Measurements from ENCODE around the gene ZNF616.
A peak's percentile ranks its signal among the peaks of the same experiment; 100 is the strongest.

Gene ZNF616

GRCh38 chr19:52139252-52140031 is at the start of gene ZNF616:
TSS of gene ZNF616 (minus strand) at chr19:52139938. CDS start at chr19:52130512, 9,426 bp downstream.
- peak within 1 kb of the TSS; percentile 85 for H3K9ac ChIP-seq (ENCODE audit: low read length)
- H3K27ac ChIP-seq (ENCODE audit: low read depth, low read length), result peak within 1 kb of the TSS; percentile 45; the same call in 1 of the 2 replicates
- H3K27me3 ChIP-seq (ENCODE audit: control insufficient read depth, insufficient read depth, low read length), result no peaks in the 10 kb centered on the region

GRCh38 chr19:52188822-52189734 is 49.3 kb upstream of the ZNF616 start:
- H3K27me3 ChIP-seq (ENCODE audit: control insufficient read depth, insufficient read depth, low read length), result no peaks in the 10 kb centered on the region
- peak overlapping the region; percentile 69 for H3K4me3 ChIP-seq (ENCODE audit: low read depth, low read length)
- H3K36me3 ChIP-seq (ENCODE audit: control insufficient read depth, insufficient read depth, low read length), result peaks cover 9% of the 10 kb centered on the region

More at GRCh38 chr19:52139252-52140031, at the start of gene ZNF616:
- Histone ChIP-seq H3K4me1 (ENCODE audit: control insufficient read depth, insufficient read depth, low read length) (0 out of 2 replicates have a peak, but pooled peaks cover 4% of the 10 kb centered on the region), H3K9me3 (ENCODE audit: control insufficient read depth, insufficient read depth, low read depth, low read length) (peaks cover 38% of the 10 kb centered on the region), H3K4me3 (ENCODE audit: low read depth, low read length) (peak within 1 kb of the TSS; percentile 83), H3K36me3 (ENCODE audit: control insufficient read depth, insufficient read depth, low read length) (peaks cover 16% of the 10 kb centered on the region)

GRCh38 chr19:52187407-52187806 is 47.7 kb upstream of the ZNF616 start:
- no peaks in the 10 kb centered on the region for H3K36me3 ChIP-seq (ENCODE audit: control insufficient read depth, insufficient read depth, low read length)

More at GRCh38 chr19:52188822-52189734, 49.3 kb upstream of the ZNF616 start:
- Histone ChIP-seq H3K4me1 (ENCODE audit: control insufficient read depth, insufficient read depth, low read length) (peaks cover 19% of the 10 kb centered on the region; the same call in 1 of the 2 replicates), H3K9me3 (ENCODE audit: control insufficient read depth, insufficient read depth, low read depth, low read length) (no peaks in the 10 kb centered on the region), H3K27ac (ENCODE audit: low read depth, low read length) (peak overlapping the region; percentile 37), H3K9ac (ENCODE audit: low read length) (peak overlapping the region; percentile 74)

GRCh38 chr19:52176574-52176973 is 36.8 kb upstream of the ZNF616 start:
- Histone ChIP-seq H3K27ac (ENCODE audit: low read depth, low read length) (no peak overlapping the region), H3K27me3 (ENCODE audit: control insufficient read depth, insufficient read depth, low read length) (no peaks in the 10 kb centered on the region), H3K36me3 (ENCODE audit: control insufficient read depth, insufficient read depth, low read length) (no peaks in the 10 kb centered on the region), H3K9me3 (ENCODE audit: control insufficient read depth, insufficient read depth, low read depth, low read length) (no peaks in the 10 kb centered on the region), H3K4me3 (ENCODE audit: low read depth, low read length) (no peak overlapping the region), H3K4me1 (ENCODE audit: control insufficient read depth, insufficient read depth, low read length) (peaks cover 13% of the 10 kb centered on the region), H3K9ac (ENCODE audit: low read length) (no peak overlapping the region)

More at GRCh38 chr19:52187407-52187806, 47.7 kb upstream of the ZNF616 start:
- Histone ChIP-seq H3K9me3 (ENCODE audit: control insufficient read depth, insufficient read depth, low read depth, low read length) (no peaks in the 10 kb centered on the region), H3K27me3 (ENCODE audit: control insufficient read depth, insufficient read depth, low read length) (no peaks in the 10 kb centered on the region), H3K4me3 (ENCODE audit: low read depth, low read length) (no peak overlapping the region), H3K4me1 (ENCODE audit: control insufficient read depth, insufficient read depth, low read length) (peaks cover 18% of the 10 kb centered on the region; the same call in 1 of the 2 replicates), H3K27ac (ENCODE audit: low read depth, low read length) (no peak overlapping the region), H3K9ac (ENCODE audit: low read length) (no peak overlapping the region)

- Histone ChIP-seq H3K9ac (ENCODE audit: low read length) (no peak overlapping the region), H3K27ac (ENCODE audit: low read depth, low read length) (no peak overlapping the region), H3K4me1 (ENCODE audit: control insufficient read depth, insufficient read depth, low read length) (peaks cover 13% of the 10 kb centered on the region), H3K27me3 (ENCODE audit: control insufficient read depth, insufficient read depth, low read length) (peaks cover 8% of the 10 kb centered on the region; the same call in 1 of the 2 replicates), H3K9me3 (ENCODE audit: control insufficient read depth, insufficient read depth, low read depth, low read length) (no peaks in the 10 kb centered on the region), H3K4me3 (ENCODE audit: low read depth, low read length) (peak overlapping the region; percentile 80; the same call in 1 of the 2 replicates), H3K36me3 (ENCODE audit: control insufficient read depth, insufficient read depth, low read length) (peaks cover 15% of the 10 kb centered on the region)
Observed at GRCh38 chr19:52172347-52172746, 32.6 kb upstream of the ZNF616 start.

GRCh38 chr19:52171321-52172169 is 31.8 kb upstream of the ZNF616 start, which contains the start of gene ZNF836:
TSS of gene ZNF836 (minus strand) at chr19:52171621. CDS start at chr19:52168072, 3,549 bp downstream.
- H3K4me3 ChIP-seq (ENCODE audit: low read depth, low read length), result peak within 1 kb of the TSS; percentile 80
- no peaks in the 10 kb centered on the region for H3K9me3 ChIP-seq (ENCODE audit: control insufficient read depth, insufficient read depth, low read depth, low read length)
- peaks cover 18% of the 10 kb centered on the region for H3K36me3 ChIP-seq (ENCODE audit: control insufficient read depth, insufficient read depth, low read length)
- H3K4me1 ChIP-seq (ENCODE audit: control insufficient read depth, insufficient read depth, low read length), result peaks cover 7% of the 10 kb centered on the region; the same call in 1 of the 2 replicates
- peaks cover 8% of the 10 kb centered on the region; the same call in 1 of the 2 replicates for H3K27me3 ChIP-seq (ENCODE audit: control insufficient read depth, insufficient read depth, low read length)
- peak within 1 kb of the TSS; percentile 81 for H3K9ac ChIP-seq (ENCODE audit: low read length)
- H3K27ac ChIP-seq (ENCODE audit: low read depth, low read length), result no peak within 1 kb of the TSS

GRCh38 chr19:52170863-52171320 is 31.2 kb upstream of the ZNF616 start:
- peaks cover 18% of the 10 kb centered on the region for H3K36me3 ChIP-seq (ENCODE audit: control insufficient read depth, insufficient read depth, low read length)
- H3K9me3 ChIP-seq (ENCODE audit: control insufficient read depth, insufficient read depth, low read depth, low read length), result no peaks in the 10 kb centered on the region
- peaks cover 8% of the 10 kb centered on the region; the same call in 1 of the 2 replicates for H3K27me3 ChIP-seq (ENCODE audit: control insufficient read depth, insufficient read depth, low read length)
- H3K27ac ChIP-seq (ENCODE audit: low read depth, low read length), result no peak overlapping the region
- H3K4me1 ChIP-seq (ENCODE audit: control insufficient read depth, insufficient read depth, low read length), result peaks cover 5% of the 10 kb centered on the region; the same call in 1 of the 2 replicates
- H3K4me3 ChIP-seq (ENCODE audit: low read depth, low read length), result peak overlapping the region; percentile 80
- H3K9ac ChIP-seq (ENCODE audit: low read length), result peak overlapping the region; percentile 81

GRCh38 chr19:52170304-52170703 is 30.6 kb upstream of the ZNF616 start:
- H3K27me3 ChIP-seq (ENCODE audit: control insufficient read depth, insufficient read depth, low read length), result peaks cover 8% of the 10 kb centered on the region; the same call in 1 of the 2 replicates
- H3K9ac ChIP-seq (ENCODE audit: low read length), result peak overlapping the region; percentile 81
- peaks cover 5% of the 10 kb centered on the region; the same call in 1 of the 2 replicates for H3K4me1 ChIP-seq (ENCODE audit: control insufficient read depth, insufficient read depth, low read length)
- H3K27ac ChIP-seq (ENCODE audit: low read depth, low read length), result no peak overlapping the region
- peak overlapping the region; percentile 80 for H3K4me3 ChIP-seq (ENCODE audit: low read depth, low read length)
- H3K9me3 ChIP-seq (ENCODE audit: control insufficient read depth, insufficient read depth, low read depth, low read length), result no peaks in the 10 kb centered on the region
- peaks cover 22% of the 10 kb centered on the region for H3K36me3 ChIP-seq (ENCODE audit: control insufficient read depth, insufficient read depth, low read length)

- Histone ChIP-seq H3K4me3 (ENCODE audit: low read depth, low read length) (no peak overlapping the region), H3K9me3 (ENCODE audit: control insufficient read depth, insufficient read depth, low read depth, low read length) (peaks cover 84% of the 10 kb centered on the region), H3K36me3 (ENCODE audit: control insufficient read depth, insufficient read depth, low read length) (peaks cover 44% of the 10 kb centered on the region), H3K27me3 (ENCODE audit: control insufficient read depth, insufficient read depth, low read length) (no peaks in the 10 kb centered on the region), H3K4me1 (ENCODE audit: control insufficient read depth, insufficient read depth, low read length) (no peaks in the 10 kb centered on the region), H3K9ac (ENCODE audit: low read length) (no peak overlapping the region), H3K27ac (ENCODE audit: low read depth, low read length) (no peak overlapping the region)
Observed at GRCh38 chr19:52155596-52156359, 16.0 kb upstream of the ZNF616 start.
